ES-I3 (cell line): Measurements from ENCODE around the gene KLK11.
"Not testable (repeated sequence)": the region's sequence is repeated elsewhere in the genome, so short reads cannot be mapped to it uniquely, and the experiment has no call there.

Experiments
- H3K36me3 ChIP-seq: 2 replicates; pipeline ENCODE4 v1.6.1; 2013; ENCODE audit warnings: mild to moderate bottlenecking, low read length, control low read depth, moderate library complexity; ENCODE audit not compliant: insufficient read depth
- H3K4me1 ChIP-seq: 2 replicates; pipeline ENCODE4 v1.6.1; 2013; ENCODE audit warnings: mild to moderate bottlenecking, control low read depth, low read length; ENCODE audit not compliant: insufficient read depth
- H3K9ac ChIP-seq: 2 replicates; pipeline ENCODE4 v1.6.1; 2013; ENCODE audit warnings: low read depth, mild to moderate bottlenecking, low read length, moderate library complexity
- H3K9me3 ChIP-seq: 2 replicates; pipeline ENCODE4 v1.6.1; 2013; ENCODE audit warnings: mild to moderate bottlenecking, low read length, moderate library complexity; ENCODE audit not compliant: control insufficient read depth, insufficient read depth

KLK11 gene

DNA sequence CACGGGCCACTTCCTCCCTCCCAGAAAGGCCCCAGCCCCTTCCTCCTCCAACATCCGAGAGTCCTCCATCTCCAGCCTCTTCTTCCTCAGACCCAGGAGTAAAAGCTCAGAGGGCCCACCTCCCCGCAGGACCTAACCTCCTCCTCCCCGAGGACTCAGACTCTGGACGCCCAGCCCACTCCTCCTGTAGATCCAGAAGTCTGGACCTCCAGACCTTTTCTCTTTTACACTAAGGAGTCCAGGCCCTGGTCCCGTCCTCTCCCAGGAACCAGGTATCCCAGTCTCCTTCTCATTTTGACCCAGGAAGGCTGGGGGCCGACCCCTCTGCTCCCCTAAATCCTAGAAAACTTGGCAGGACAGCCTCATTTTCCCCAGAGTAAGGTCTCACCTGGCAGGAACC lies 23.1 kb downstream of the KLK11 start:
- Histone ChIP-seq H3K36me3 (no peaks in the 10 kb centered on the region), H3K9ac (peak overlapping the region; percentile 29; the same call in 1 of the 2 replicates), H3K9me3 (no peaks in the 10 kb centered on the region), H3K4me1 (no peaks in the 10 kb centered on the region; the same call in 1 of the 2 replicates)

DNA sequence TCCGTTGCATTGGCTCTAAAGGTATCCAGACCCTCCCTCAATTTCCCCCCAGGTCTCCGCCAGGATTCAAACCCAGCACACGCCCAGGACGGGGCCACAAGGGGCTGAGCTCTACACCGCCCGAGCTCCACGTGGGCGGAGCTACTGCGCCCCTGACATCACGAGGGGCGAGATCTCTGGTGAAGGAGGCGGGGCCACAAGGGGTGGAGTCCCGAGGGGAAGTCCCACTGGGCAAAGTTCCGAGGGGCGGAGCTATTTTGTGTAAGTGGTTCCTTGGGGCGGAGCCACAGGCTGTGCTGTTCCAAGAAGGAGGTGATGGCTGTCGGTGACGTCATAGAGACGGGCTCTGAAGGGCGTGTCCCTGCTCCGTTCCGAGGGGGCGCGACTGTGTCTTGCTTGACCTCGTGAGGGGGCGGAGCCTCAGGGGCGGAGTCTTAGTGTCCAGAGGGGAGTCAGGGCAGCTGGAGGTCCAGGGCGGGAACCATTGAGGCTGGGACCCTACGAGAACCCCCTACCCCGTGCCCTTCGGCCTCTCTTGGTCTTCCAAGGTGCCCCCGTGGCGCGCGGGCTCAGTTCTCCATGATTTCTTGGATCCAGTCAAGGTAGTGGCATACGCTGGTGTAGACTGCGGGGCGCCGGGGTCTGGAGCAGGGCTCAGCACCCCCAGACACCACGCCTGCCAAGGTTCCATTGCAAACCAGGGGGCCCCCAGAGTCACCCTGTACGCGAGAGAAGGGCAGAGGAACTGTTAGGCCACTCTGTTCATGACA lies 23.7 kb downstream of the KLK11 start:
- H3K9me3 ChIP-seq = no peaks in the 10 kb centered on the region
- H3K4me1 ChIP-seq = no peaks in the 10 kb centered on the region; the same call in 1 of the 2 replicates
- no peaks in the 10 kb centered on the region for H3K36me3 ChIP-seq
- peak overlapping the region; percentile 49; the same call in 1 of the 2 replicates for H3K9ac ChIP-seq

- Histone ChIP-seq H3K36me3 (no peaks in the 10 kb centered on the region), H3K9ac (peak overlapping the region; percentile 49), H3K4me1 (no peaks in the 10 kb centered on the region; the same call in 1 of the 2 replicates), H3K9me3 (no peaks in the 10 kb centered on the region)
These were observed 24.3 kb downstream of the KLK11 start for GRCh38 chr19:51002089-51002532.

DNA sequence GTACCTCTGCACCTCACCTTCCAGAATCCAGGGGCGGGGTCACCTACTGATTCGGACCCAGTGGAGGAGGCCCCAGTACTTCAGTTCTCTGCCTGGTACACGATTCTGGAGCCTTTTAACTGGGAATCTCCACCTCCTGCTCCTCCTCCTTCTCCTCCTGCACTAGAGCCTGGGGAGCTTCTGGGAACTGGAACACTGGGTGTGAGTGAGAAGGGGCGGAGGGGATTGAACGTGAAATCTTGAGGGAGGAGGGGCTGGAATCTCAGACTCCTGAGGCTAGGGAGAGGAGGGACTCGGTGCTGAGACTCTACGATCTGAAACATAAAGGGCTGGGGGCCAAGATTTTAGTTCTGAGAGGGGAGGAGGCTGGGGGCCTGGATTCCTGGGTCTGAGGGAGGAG lies 24.9 kb downstream of the KLK11 start, which contains the start of gene KLK8:
TSS of gene KLK8 (minus strand) at position 90 of the 400 bp plus-strand sequence. CDS start 437 bp downstream, outside the sequence.
- H3K9me3 ChIP-seq = no peaks in the 10 kb centered on the region
- H3K36me3 ChIP-seq = no peaks in the 10 kb centered on the region
- no peaks in the 10 kb centered on the region; the same call in 1 of the 2 replicates for H3K4me1 ChIP-seq
- peak within 1 kb of the TSS; percentile 49 for H3K9ac ChIP-seq

- Histone ChIP-seq H3K9ac (peak overlapping the region; percentile 49; the same call in 1 of the 2 replicates), H3K36me3 (no peaks in the 10 kb centered on the region), H3K9me3 (no peaks in the 10 kb centered on the region), H3K4me1 (no peaks in the 10 kb centered on the region; the same call in 1 of the 2 replicates)
These were observed 25.4 kb downstream of the KLK11 start for GRCh38 chr19:51000981-51001380.

- H3K9ac ChIP-seq = peak overlapping the region; percentile 49; the same call in 1 of the 2 replicates
- no peaks in the 10 kb centered on the region for H3K36me3 ChIP-seq
- H3K4me1 ChIP-seq = no peaks in the 10 kb centered on the region; the same call in 1 of the 2 replicates
These were observed 26.0 kb downstream of the KLK11 start for GRCh38 chr19:51000426-51000825.

DNA sequence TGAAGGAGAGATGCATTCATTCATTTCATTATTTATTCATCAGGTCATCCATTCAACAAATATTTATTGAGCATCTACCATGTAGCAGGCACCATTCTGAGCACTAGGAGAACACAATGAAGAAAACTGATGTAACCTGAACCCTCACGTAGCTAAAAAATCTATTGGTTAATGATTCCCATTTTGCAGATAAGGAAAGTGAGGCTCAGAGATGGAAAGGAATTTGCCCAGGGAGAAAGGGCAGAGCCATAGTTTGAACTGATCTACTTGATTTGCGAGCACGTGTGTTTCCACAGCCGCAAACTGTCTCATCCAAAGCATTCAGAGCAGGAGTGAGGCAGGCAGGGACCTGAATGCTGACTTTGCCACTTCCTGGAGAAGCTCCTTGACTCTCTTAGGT lies 27.7 kb downstream of the KLK11 start:
- Histone ChIP-seq H3K36me3 (no peaks in the 10 kb centered on the region), H3K9me3 (no peaks in the 10 kb centered on the region), H3K4me1 (no peaks in the 10 kb centered on the region; the same call in 1 of the 2 replicates), H3K9ac (no peak overlapping the region)

More at GRCh38 chr19:51000426-51000825, 26.0 kb downstream of the KLK11 start:
- H3K9me3 ChIP-seq = no peaks in the 10 kb centered on the region

DNA sequence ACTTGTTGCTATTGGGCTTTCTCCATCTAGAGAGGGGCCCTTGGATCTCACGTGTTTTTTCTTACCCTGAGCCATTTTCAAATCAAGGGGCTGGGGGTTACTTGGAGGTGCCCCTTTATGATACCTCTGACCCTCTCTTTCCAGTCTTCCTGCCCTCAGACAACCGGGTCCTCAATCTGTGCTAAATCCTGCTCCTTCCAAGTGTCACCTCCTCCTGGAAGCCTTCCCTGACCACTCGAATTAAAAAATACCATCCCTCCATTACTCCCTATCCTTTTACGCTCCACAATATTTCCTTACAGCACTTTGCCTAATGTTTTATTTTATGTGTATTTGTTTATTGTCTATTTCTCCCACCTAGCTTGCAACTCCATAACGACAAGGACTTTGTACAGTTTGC lies 28.4 kb downstream of the KLK11 start:
- Histone ChIP-seq H3K9me3 (no peaks in the 10 kb centered on the region), H3K9ac (no peak overlapping the region), H3K4me1 (no peaks in the 10 kb centered on the region; the same call in 1 of the 2 replicates), H3K36me3 (no peaks in the 10 kb centered on the region)

DNA sequence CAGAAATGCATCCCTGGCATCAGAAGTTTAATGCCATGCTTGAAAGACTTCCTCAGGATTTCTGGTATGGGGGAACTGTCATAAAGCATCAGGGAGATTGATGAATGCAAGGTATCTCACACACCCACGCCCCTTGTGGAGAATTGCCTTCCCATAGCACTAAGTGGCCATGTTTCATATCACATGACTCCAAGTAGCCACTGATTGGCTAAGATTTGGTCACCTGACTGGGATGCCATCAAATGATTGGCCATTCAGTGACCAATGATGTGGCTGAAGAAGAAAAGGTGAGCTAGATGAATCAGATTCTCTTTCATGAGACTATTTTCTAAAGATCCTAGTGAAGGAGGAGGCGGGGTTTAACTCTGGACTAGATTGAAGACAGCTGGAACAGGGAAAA lies 32.3 kb downstream of the KLK11 start:
- Histone ChIP-seq H3K36me3 (no peaks in the 10 kb centered on the region), H3K4me1 (no peaks in the 10 kb centered on the region), H3K9ac (no peak overlapping the region), H3K9me3 (no peaks in the 10 kb centered on the region)

- Histone ChIP-seq H3K9ac (no peak overlapping the region), H3K36me3 (no peaks in the 10 kb centered on the region), H3K9me3 (no peaks in the 10 kb centered on the region), H3K4me1 (no peaks in the 10 kb centered on the region)
These were observed 33.8 kb downstream of the KLK11 start for GRCh38 chr19:50992666-50993035.

GRCh38 chr19:50984416-50984815 lies 42.0 kb downstream of the KLK11 start:
- H3K4me1 ChIP-seq, H3K36me3 ChIP-seq, H3K9me3 ChIP-seq: not testable (repeated sequence)
- peak overlapping the region; percentile 32; the same call in 1 of the 2 replicates for H3K9ac ChIP-seq

- H3K4me1 ChIP-seq = peaks cover 10% of the 10 kb centered on the region
- H3K9ac ChIP-seq = peak within 1 kb of the TSS; percentile 32; the same call in 1 of the 2 replicates
- no peaks in the 10 kb centered on the region for H3K9me3 ChIP-seq
- no peaks in the 10 kb centered on the region for H3K36me3 ChIP-seq
These were observed 42.7 kb downstream of the KLK11 start, which contains the start of gene KLK7 for GRCh38 chr19:50983625-50984292. Gene KLK7 (minus strand): TSS chr19:50983917. CDS start chr19:50982399, 1,518 bp downstream.

- H3K9me3 ChIP-seq = no peaks in the 10 kb centered on the region
- H3K4me1 ChIP-seq = peaks cover 14% of the 10 kb centered on the region
- H3K36me3 ChIP-seq = no peaks in the 10 kb centered on the region
- no peak overlapping the region for H3K9ac ChIP-seq
These were observed 44.2 kb downstream of the KLK11 start for GRCh38 chr19:50982186-50982585.

DNA sequence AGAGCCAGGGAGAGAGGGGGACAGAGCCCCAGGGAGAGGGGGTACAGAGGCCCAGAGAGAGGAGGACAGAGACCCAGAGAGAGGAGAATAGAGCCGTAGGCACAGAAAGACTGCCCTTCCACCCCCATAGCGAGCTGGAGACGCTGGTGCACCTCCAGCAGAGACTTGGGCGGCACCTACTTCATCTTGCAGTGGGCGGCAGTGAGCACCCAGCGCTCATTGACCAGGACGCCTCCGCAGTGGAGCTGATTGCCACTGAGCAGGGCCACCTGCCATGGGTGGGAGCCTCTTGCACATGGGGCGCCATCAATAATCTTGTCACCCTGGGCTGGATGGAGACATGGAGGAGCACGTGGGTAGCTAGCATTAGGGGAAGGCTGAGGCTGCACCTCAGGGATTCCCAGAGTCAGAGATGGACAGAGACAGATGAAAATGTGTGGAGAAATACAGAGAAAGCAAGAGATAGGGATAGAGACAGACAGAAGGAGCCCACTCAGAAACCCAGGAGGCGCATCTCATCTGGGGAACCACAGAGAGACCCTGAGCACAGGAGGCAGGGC lies 44.7 kb downstream of the KLK11 start:
- Histone ChIP-seq H3K4me1 (peaks cover 14% of the 10 kb centered on the region), H3K9me3 (no peaks in the 10 kb centered on the region), H3K36me3 (no peaks in the 10 kb centered on the region), H3K9ac (no peak overlapping the region)
